Trophoblast cell (in vitro differentiated cells and primary cell): Measurements from ENCODE around the gene GRIN2A.

Experiments used
- DNase-seq, 2 donors: peaks; one replicate each; pipeline ENCODE4 v3.0.0-alpha.2; 2016
- H2AFZ ChIP-seq: 2 replicates; pipeline ENCODE4 v1.6.1; 2013; ENCODE audit warnings: low read length, moderate library complexity, mild to moderate bottlenecking; ENCODE audit not compliant: insufficient read depth, poor library complexity
- H2AK5ac ChIP-seq: 2 replicates; pipeline ENCODE4 v1.6.1; 2013; ENCODE audit warnings: mild to moderate bottlenecking, low read length
- H2BK120ac ChIP-seq: 2 replicates; pipeline ENCODE4 v1.6.1; 2013; ENCODE audit warnings: low read length, mild to moderate bottlenecking, moderate library complexity; ENCODE audit not compliant: insufficient read depth, poor library complexity
- H2BK12ac ChIP-seq: 2 replicates; pipeline ENCODE4 v1.6.1; 2013; ENCODE audit warnings: mild to moderate bottlenecking, low read length, moderate library complexity
- H2BK5ac ChIP-seq: 2 replicates; pipeline ENCODE4 v1.6.1; 2013; ENCODE audit warnings: low read length, low read depth, moderate library complexity, mild to moderate bottlenecking; ENCODE audit not compliant: poor library complexity
- H3K14ac ChIP-seq: 2 replicates; pipeline ENCODE4 v1.6.1; 2013; ENCODE audit warnings: mild to moderate bottlenecking, low read length
- H3K18ac ChIP-seq: 2 replicates; pipeline ENCODE4 v1.6.1; 2013; ENCODE audit warnings: mild to moderate bottlenecking, low read length
- H3K23ac ChIP-seq: 2 replicates; pipeline ENCODE4 v1.6.1; 2013; ENCODE audit warnings: low read length
- H3K27ac ChIP-seq: 2 replicates; pipeline ENCODE4 v1.5.1; 2013; ENCODE audit warnings: low read depth, mild to moderate bottlenecking, inconsistent platforms, low read length, moderate library complexity
- H3K27me3 ChIP-seq: 2 replicates; pipeline ENCODE4 v1.6.1; 2013; ENCODE audit warnings: inconsistent platforms, mild to moderate bottlenecking, low read length, moderate library complexity; ENCODE audit not compliant: insufficient read depth
- H3K36me3 ChIP-seq, 2 experiments: 1 replicate in 1 of 2; 2 replicates in 1 of 2; pipeline ENCODE4 v1.6.1; 2013; ENCODE audit warnings: low read length in 2 of 2, mild to moderate bottlenecking in 2 of 2, moderate library complexity in 1 of 2; ENCODE audit not compliant: insufficient read depth in 2 of 2, control insufficient read depth in 1 of 2
- H3K4ac ChIP-seq: 2 replicates; pipeline ENCODE4 v1.6.1; 2013; ENCODE audit warnings: low read depth, mild to moderate bottlenecking, low read length, moderate library complexity
- H3K4me1 ChIP-seq, 2 experiments: 1 replicate in 1 of 2; 2 replicates in 1 of 2; pipeline ENCODE4 v1.6.1; 2013; ENCODE audit warnings: low read length in 2 of 2, mild to moderate bottlenecking in 2 of 2, moderate library complexity in 1 of 2; ENCODE audit not compliant: insufficient read depth in 2 of 2, control insufficient read depth in 1 of 2
- H3K4me2 ChIP-seq: 2 replicates; pipeline ENCODE4 v1.6.1; 2013; ENCODE audit warnings: inconsistent platforms, mild to moderate bottlenecking, low read length, moderate library complexity
- H3K4me3 ChIP-seq: 2 replicates; pipeline ENCODE4 v1.5.1; 2013; ENCODE audit warnings: mild to moderate bottlenecking, low read depth, low read length, inconsistent platforms
- H3K79me1 ChIP-seq: one replicate; pipeline ENCODE4 v1.6.1; 2013; ENCODE audit warnings: low read length
- H3K79me2 ChIP-seq: 2 replicates; pipeline ENCODE4 v1.6.1; 2013; ENCODE audit warnings: low read length, mild to moderate bottlenecking; ENCODE audit not compliant: control insufficient read depth, insufficient read depth, poor library complexity
- H3K9ac ChIP-seq: 2 replicates; pipeline ENCODE4 v1.6.1; 2013; ENCODE audit warnings: mild to moderate bottlenecking, low read length
- H3K9me3 ChIP-seq: 2 replicates; pipeline ENCODE4 v1.6.1; 2013; ENCODE audit warnings: low read depth, mild to moderate bottlenecking, control low read depth, inconsistent platforms, low read length; ENCODE audit not compliant: insufficient read depth
- H4K12ac ChIP-seq: 2 replicates; pipeline ENCODE4 v1.6.1; 2013; ENCODE audit warnings: low read depth, mild to moderate bottlenecking, low read length, moderate library complexity
- H4K8ac ChIP-seq: 2 replicates; pipeline ENCODE4 v1.6.1; 2013; ENCODE audit warnings: low read depth, mild to moderate bottlenecking, low read length, moderate library complexity
- H4K91ac ChIP-seq: one replicate; pipeline ENCODE4 v1.6.1; 2013; ENCODE audit warnings: low read depth, mild to moderate bottlenecking, low read length, moderate library complexity
- WGBS: extraction: QIAGEN DNeasy Blood & Tissue Kit; methylation state at CpG from one replicate; pipeline ENCODE4 v1.1.7; 2013; ENCODE audit warnings: missing lambda C conversion rate; ENCODE audit not compliant: insufficient read length, insufficient coverage; ENCODE audit errors: extremely low coverage; 5-methylcytosine and 5-hydroxymethylcytosine counted together

The GRIN2A gene

GRCh38 chr16:9943121-9943520, 239.1 kb downstream of the GRIN2A start:
- Histone ChIP-seq H3K4ac (no peak overlapping the region), H2BK120ac (no peak overlapping the region), H3K79me2 (no peaks in the 10 kb centered on the region), H4K12ac (no peak overlapping the region), H3K9me3 (no peaks in the 10 kb centered on the region), H3K4me1 (no peaks in the 10 kb centered on the region), H3K9ac (no peak overlapping the region), H3K23ac (no peak overlapping the region), H3K14ac (no peak overlapping the region), H4K91ac (no peak overlapping the region), H3K27ac (no peak overlapping the region), H3K79me1 (no peaks in the 10 kb centered on the region), H3K36me3 (no peaks in the 10 kb centered on the region), H4K8ac (no peak overlapping the region), H2BK12ac (no peak overlapping the region), H2AK5ac (no peak overlapping the region), H2BK5ac (no peak overlapping the region), H3K4me2 (no peak overlapping the region), H3K4me3 (no peak overlapping the region), H2AFZ (no peak overlapping the region), H3K27me3 (no peaks in the 10 kb centered on the region), H3K18ac (no peak overlapping the region)
- DNase-seq, result no peak
- no CpG with 5 or more reads among the region's 5 CpGs for WGBS

- no CpG with 5 or more reads among the region's 3 CpGs for whole genome bisulfite sequencing
These were observed 241.0 kb downstream of the GRIN2A start for GRCh38 chr16:9941245-9941644.

GRCh38 chr16:9934723-9935508, 247.3 kb downstream of the GRIN2A start:
- Histone ChIP-seq H3K9me3 (no peaks in the 10 kb centered on the region), H4K8ac (no peak overlapping the region), H2BK120ac (no peak overlapping the region)

More at GRCh38 chr16:9941245-9941644, 241.0 kb downstream of the GRIN2A start:
- H3K9ac ChIP-seq, result no peak overlapping the region
- no peak overlapping the region for H4K91ac ChIP-seq
- no peak overlapping the region for H3K27ac ChIP-seq
- no peak overlapping the region for H3K4ac ChIP-seq
- no peak overlapping the region for H2BK5ac ChIP-seq
- no peak overlapping the region for H4K12ac ChIP-seq
- H2AFZ ChIP-seq, result no peak overlapping the region
- no peak overlapping the region for H2BK120ac ChIP-seq
- no peak overlapping the region for H3K4me3 ChIP-seq
- no peaks in the 10 kb centered on the region for H3K79me1 ChIP-seq
- H3K14ac ChIP-seq, result no peak overlapping the region
- no peak overlapping the region for H3K4me2 ChIP-seq
- no peaks in the 10 kb centered on the region for H3K79me2 ChIP-seq
- H4K8ac ChIP-seq, result no peak overlapping the region
- no peak overlapping the region for H3K23ac ChIP-seq
- H3K18ac ChIP-seq, result no peak overlapping the region
- H3K36me3 ChIP-seq, result no peaks in the 10 kb centered on the region
- no peak for DNase-seq
- no peaks in the 10 kb centered on the region for H3K27me3 ChIP-seq
- no peaks in the 10 kb centered on the region for H3K4me1 ChIP-seq
- no peak overlapping the region for H2BK12ac ChIP-seq
- H3K9me3 ChIP-seq, result no peaks in the 10 kb centered on the region
- no peak overlapping the region for H2AK5ac ChIP-seq

DNA sequence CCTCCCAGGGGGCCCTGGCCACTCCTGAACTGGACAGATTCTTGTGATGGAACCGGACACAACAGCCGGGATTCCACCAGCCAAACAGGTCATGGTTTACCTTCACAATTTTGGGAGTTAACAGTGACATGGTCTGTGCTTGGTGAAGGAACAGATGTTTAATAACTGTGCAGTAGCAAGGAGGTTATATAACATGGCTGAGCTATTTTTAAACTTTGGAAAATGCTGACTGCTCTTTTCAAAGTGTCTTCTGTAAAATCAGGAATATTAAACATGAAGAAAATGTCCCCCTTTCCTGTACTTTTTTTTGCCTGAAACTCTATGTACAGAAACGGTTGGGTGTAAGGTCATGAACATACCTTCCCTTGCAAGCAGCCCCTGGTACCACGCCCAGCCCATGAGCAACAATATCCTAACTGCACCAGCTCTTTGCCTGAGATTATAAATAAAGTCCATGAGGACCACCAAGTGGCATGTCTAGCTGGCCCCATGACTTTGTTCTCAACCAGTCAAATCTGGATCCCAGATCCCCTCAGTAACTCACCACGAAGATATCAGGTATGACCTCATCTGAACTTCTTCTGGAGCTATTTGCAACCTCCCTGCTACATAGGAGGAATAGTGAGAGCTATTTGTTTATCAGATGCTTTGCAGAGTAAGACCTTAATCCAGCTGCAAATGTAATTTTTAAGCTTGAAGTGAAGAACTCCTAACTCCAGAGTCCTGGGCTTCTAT, 249.1 kb downstream of the GRIN2A start:
- WGBS, result no CpG with 5 or more reads among the region's 5 CpGs
- H3K79me2 ChIP-seq, result no peaks in the 10 kb centered on the region

More at GRCh38 chr16:9934723-9935508, 247.3 kb downstream of the GRIN2A start:
- H2AFZ ChIP-seq, result no peak overlapping the region
- H4K91ac ChIP-seq, result no peak overlapping the region
- no peak overlapping the region for H3K9ac ChIP-seq
- no peak overlapping the region for H4K12ac ChIP-seq
- H3K14ac ChIP-seq, result no peak overlapping the region
- H2AK5ac ChIP-seq, result no peak overlapping the region
- H3K79me2 ChIP-seq, result no peaks in the 10 kb centered on the region
- H3K18ac ChIP-seq, result no peak overlapping the region
- no peak overlapping the region for H2BK5ac ChIP-seq
- H2BK12ac ChIP-seq, result no peak overlapping the region
- no peaks in the 10 kb centered on the region for H3K79me1 ChIP-seq
- H3K4ac ChIP-seq, result no peak overlapping the region
- no peak overlapping the region for H3K23ac ChIP-seq
- no peak overlapping the region for H3K27ac ChIP-seq
- H3K4me2 ChIP-seq, result no peak overlapping the region
- H3K4me3 ChIP-seq, result no peak overlapping the region
- WGBS, result no CpG with 5 or more reads among the region's 8 CpGs
- H3K4me1 ChIP-seq, result peaks cover 0 to 2% of the 10 kb centered on the region in 2 experiments
- H3K36me3 ChIP-seq, result no peaks in the 10 kb centered on the region
- no peak for DNase-seq
- no peaks in the 10 kb centered on the region for H3K27me3 ChIP-seq

More for the DNA sequence above, 249.1 kb downstream of the GRIN2A start:
- Histone ChIP-seq H2BK120ac (no peak overlapping the region), H2AK5ac (no peak overlapping the region), H3K36me3 (no peaks in the 10 kb centered on the region), H4K91ac (no peak overlapping the region), H3K18ac (no peak overlapping the region), H3K9me3 (no peaks in the 10 kb centered on the region), H2BK12ac (no peak overlapping the region), H3K79me1 (no peaks in the 10 kb centered on the region), H3K27ac (no peak overlapping the region), H3K23ac (no peak overlapping the region), H3K4me1 (peaks cover 0 to 2% of the 10 kb centered on the region in 2 experiments), H3K4ac (no peak overlapping the region), H3K9ac (no peak overlapping the region), H3K27me3 (no peaks in the 10 kb centered on the region), H2BK5ac (no peak overlapping the region), H3K4me2 (no peak overlapping the region), H4K8ac (no peak overlapping the region), H2AFZ (no peak overlapping the region), H3K4me3 (no peak overlapping the region), H4K12ac (no peak overlapping the region), H3K14ac (no peak overlapping the region)
- no peak for DNase-seq
